Osteoblast (primary cell): Measurements from ENCODE around the gene OR51A2. TPM values are rescaled to one million over a fixed set of nuclear protein-coding genes. Genes with fewer than 3 reads are reported as not detected.

Experiments used
- DNase-seq: peaks from one replicate; pipeline ENCODE4 v3.0.0; 2011; ENCODE audit warnings: low spot score, mixed read lengths; ENCODE audit not compliant: insufficient read length; ENCODE audit errors: missing footprints
- H2AFZ ChIP-seq: 2 replicates; pipeline ENCODE4 v1.6.0; 2011; ENCODE audit warnings: mild to moderate bottlenecking, low read length
- H3K27ac ChIP-seq: 2 replicates; pipeline ENCODE4 v1.5.1; 2011; ENCODE audit warnings: mild to moderate bottlenecking, low read depth, low read length, moderate library complexity
- H3K27me3 ChIP-seq: 2 replicates; pipeline ENCODE4 v1.6.0; 2012; ENCODE audit warnings: mild to moderate bottlenecking, control low read depth, inconsistent platforms, low read length, moderate library complexity; ENCODE audit not compliant: insufficient read depth
- H3K36me3 ChIP-seq: 2 replicates; pipeline ENCODE4 v1.5.1; 2011; ENCODE audit warnings: mild to moderate bottlenecking, low read length, control low read depth, moderate library complexity; ENCODE audit not compliant: insufficient read depth
- H3K4me1 ChIP-seq: 2 replicates; pipeline ENCODE4 v1.5.1; 2011; ENCODE audit warnings: mild to moderate bottlenecking, low read length, control low read depth, moderate library complexity; ENCODE audit not compliant: insufficient read depth
- H3K4me2 ChIP-seq: 2 replicates; pipeline ENCODE4 v1.6.0; 2011; ENCODE audit warnings: mild to moderate bottlenecking, low read length; ENCODE audit not compliant: insufficient read depth
- H3K4me3 ChIP-seq: fragments of 200-600 bp; sonication (generic); 3 replicates; pipeline ENCODE4 v1.5.1; 2012; ENCODE audit warnings: mild to moderate bottlenecking, low read length, inconsistent platforms; ENCODE audit not compliant: insufficient read depth
- H3K79me2 ChIP-seq: 2 replicates; pipeline ENCODE4 v1.6.0; 2012; ENCODE audit warnings: mild to moderate bottlenecking, low read length, control low read depth, inconsistent platforms; ENCODE audit not compliant: insufficient read depth
- H3K9me3 ChIP-seq: 2 replicates; pipeline ENCODE4 v1.5.1; 2011; ENCODE audit warnings: low read depth, low read length, control low read depth
- H4K20me1 ChIP-seq: 2 replicates; pipeline ENCODE4 v1.6.0; 2012; ENCODE audit warnings: mild to moderate bottlenecking, low read length, control low read depth; ENCODE audit not compliant: insufficient read depth
- total RNA-seq: library from RNA; depleted of rRNA; stranded (reverse); fragments of >200 nt; gene quantifications from 2 replicates; pipeline ENCODE4 v1.2.3, GENCODE V29; 2012
- TF ChIP-seq, protein P1 (sequence below): IDR thresholded peaks from 2 replicates; pipeline ENCODE4 v1.5.1; 2011; ENCODE audit warnings: mild to moderate bottlenecking, low read depth, low read length, moderate library complexity; ENCODE audit errors: extremely low read depth

Gene OR51A2
- total RNA-seq, 1 donor: not detected

- H3K36me3 ChIP-seq: no peaks in the 10 kb centered on the region
- no peak overlapping the region for H3K27ac ChIP-seq
- H3K4me2 ChIP-seq: no peak overlapping the region
- DNase-seq: no peak
- no peaks in the 10 kb centered on the region for H3K27me3 ChIP-seq
- no peaks in the 10 kb centered on the region for H3K79me2 ChIP-seq
- H3K4me3 ChIP-seq: no peak overlapping the region
- TF ChIP-seq, protein P1, sequence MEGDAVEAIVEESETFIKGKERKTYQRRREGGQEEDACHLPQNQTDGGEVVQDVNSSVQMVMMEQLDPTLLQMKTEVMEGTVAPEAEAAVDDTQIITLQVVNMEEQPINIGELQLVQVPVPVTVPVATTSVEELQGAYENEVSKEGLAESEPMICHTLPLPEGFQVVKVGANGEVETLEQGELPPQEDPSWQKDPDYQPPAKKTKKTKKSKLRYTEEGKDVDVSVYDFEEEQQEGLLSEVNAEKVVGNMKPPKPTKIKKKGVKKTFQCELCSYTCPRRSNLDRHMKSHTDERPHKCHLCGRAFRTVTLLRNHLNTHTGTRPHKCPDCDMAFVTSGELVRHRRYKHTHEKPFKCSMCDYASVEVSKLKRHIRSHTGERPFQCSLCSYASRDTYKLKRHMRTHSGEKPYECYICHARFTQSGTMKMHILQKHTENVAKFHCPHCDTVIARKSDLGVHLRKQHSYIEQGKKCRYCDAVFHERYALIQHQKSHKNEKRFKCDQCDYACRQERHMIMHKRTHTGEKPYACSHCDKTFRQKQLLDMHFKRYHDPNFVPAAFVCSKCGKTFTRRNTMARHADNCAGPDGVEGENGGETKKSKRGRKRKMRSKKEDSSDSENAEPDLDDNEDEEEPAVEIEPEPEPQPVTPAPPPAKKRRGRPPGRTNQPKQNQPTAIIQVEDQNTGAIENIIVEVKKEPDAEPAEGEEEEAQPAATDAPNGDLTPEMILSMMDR: no peak
- H2AFZ ChIP-seq: no peak overlapping the region
- no peaks in the 10 kb centered on the region for H3K4me1 ChIP-seq
- no peaks in the 10 kb centered on the region for H3K9me3 ChIP-seq
- no peaks in the 10 kb centered on the region for H4K20me1 ChIP-seq
Measured at GRCh38 chr11:4983841-4984240, 28.3 kb upstream of the OR51A2 start.

DNA sequence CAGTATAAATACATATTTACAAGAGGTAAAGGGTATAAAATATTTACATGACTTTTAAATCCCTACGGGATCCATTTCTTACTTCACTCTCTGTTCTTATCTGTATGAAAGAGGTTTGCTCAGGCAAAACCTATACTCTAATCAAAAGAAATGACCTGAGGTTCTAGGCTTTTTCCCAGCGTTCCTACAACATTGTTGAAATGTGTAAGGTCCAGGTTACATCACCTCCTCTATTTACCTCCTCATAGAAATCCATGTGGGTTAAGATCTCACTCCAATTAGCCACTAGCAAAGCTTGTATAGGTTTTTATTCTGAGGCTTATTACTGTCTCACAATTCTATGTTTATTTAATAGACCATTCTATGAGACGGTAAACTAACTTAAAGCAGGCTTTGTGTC is 27.2 kb upstream of the OR51A2 start:
- H3K27me3 ChIP-seq: no peaks in the 10 kb centered on the region
- no peaks in the 10 kb centered on the region for H3K79me2 ChIP-seq
- H3K36me3 ChIP-seq: no peaks in the 10 kb centered on the region
- no peaks in the 10 kb centered on the region for H3K4me1 ChIP-seq
- no peaks in the 10 kb centered on the region for H3K9me3 ChIP-seq
- H4K20me1 ChIP-seq: no peaks in the 10 kb centered on the region
- no peak overlapping the region for H3K27ac ChIP-seq
- H2AFZ ChIP-seq: no peak overlapping the region
- DNase-seq: no peak
- TF ChIP-seq, protein P1: no peak
- no peak overlapping the region for H3K4me2 ChIP-seq
- H3K4me3 ChIP-seq: no peak overlapping the region

DNA sequence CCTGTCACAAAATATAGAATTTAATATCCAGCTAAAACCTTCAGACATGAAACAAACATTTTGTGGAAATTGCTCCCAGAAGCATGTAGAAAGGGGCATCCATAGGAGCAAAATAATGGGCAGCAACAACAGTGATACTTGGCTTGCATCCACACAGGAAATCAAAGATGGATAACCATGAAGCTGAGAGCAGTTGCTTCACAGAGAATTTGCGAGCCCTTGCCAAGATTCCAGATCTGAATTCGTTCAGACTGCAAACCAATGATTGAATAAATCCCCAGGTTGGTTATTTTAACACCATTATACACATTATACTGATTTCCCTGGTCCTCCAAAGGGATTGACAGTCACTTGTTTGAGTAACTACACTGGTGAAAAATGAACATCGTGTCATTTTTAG is 23.5 kb upstream of the OR51A2 start:
- no peaks in the 10 kb centered on the region for H3K4me1 ChIP-seq
- TF ChIP-seq, protein P1: no peak

GRCh38 chr11:4975436-4975835 is 19.9 kb upstream of the OR51A2 start:
- H3K79me2 ChIP-seq: no peaks in the 10 kb centered on the region
- H4K20me1 ChIP-seq: no peaks in the 10 kb centered on the region
- no peak overlapping the region for H3K27ac ChIP-seq
- no peak overlapping the region for H3K4me2 ChIP-seq
- H2AFZ ChIP-seq: no peak overlapping the region
- TF ChIP-seq, protein P1: no peak
- H3K36me3 ChIP-seq: no peaks in the 10 kb centered on the region
- H3K4me1 ChIP-seq: no peaks in the 10 kb centered on the region
- no peaks in the 10 kb centered on the region for H3K9me3 ChIP-seq
- DNase-seq: no peak
- H3K4me3 ChIP-seq: no peak overlapping the region
- no peaks in the 10 kb centered on the region for H3K27me3 ChIP-seq

More for the DNA sequence above, 23.5 kb upstream of the OR51A2 start:
- Histone ChIP-seq H2AFZ (no peak overlapping the region), H3K27me3 (no peaks in the 10 kb centered on the region), H3K27ac (no peak overlapping the region), H4K20me1 (no peaks in the 10 kb centered on the region), H3K36me3 (no peaks in the 10 kb centered on the region), H3K9me3 (no peaks in the 10 kb centered on the region), H3K4me3 (no peak overlapping the region), H3K79me2 (no peaks in the 10 kb centered on the region), H3K4me2 (no peak overlapping the region)
- no peak for DNase-seq
